Fibroblast of skin of scalp (primary cell): ENCODE measurements around the gene PRDM11. TPM values are rescaled to one million over a fixed set of nuclear protein-coding genes. Genes with fewer than 3 reads are reported as not detected.
A peak's percentile ranks its signal among the peaks of the same experiment; 100 is the strongest.
"Not testable (repeated sequence)": the region's sequence is repeated elsewhere in the genome, so short reads cannot be mapped to it uniquely, and the experiment has no call there.

ENCODE experiments used
- DNase-seq: peaks from one replicate; pipeline ENCODE4 v3.0.0-alpha.2; 2013
- polyA plus RNA-seq, 2 experiments: library from polyadenylated mRNA; unstranded; fragments of 120-200 nt; gene quantifications; one replicate each; pipeline ENCODE4 v1.2.1, GENCODE V29; 2013; ENCODE audit not compliant: insufficient read length in 2 of 2

Gene PRDM11
- 5.7 TPM for polyA plus RNA-seq (2013, experiment 1 of 2; ENCODE audit: insufficient read length)
- 6.5 TPM for polyA plus RNA-seq (2013, experiment 2 of 2; ENCODE audit: insufficient read length)

GRCh38 chr11:45146072-45147016, at the start of gene PRDM11:
PRDM11 (plus strand) TSS chr11:45146639; CDS start chr11:45181767, 35,128 bp downstream.
- peak; percentile 89 for DNase-seq

- DNase-seq: peak; percentile 69
These were observed 48.5 kb upstream of the PRDM11 start for GRCh38 chr11:45097721-45098493.

GRCh38 chr11:45098929-45099328, 47.5 kb upstream of the PRDM11 start:
- DNase-seq: no peak

- peak; percentile 42 for DNase-seq
These were observed 46.1 kb upstream of the PRDM11 start for GRCh38 chr11:45100339-45100738.

GRCh38 chr11:45102361-45102809, 44.1 kb upstream of the PRDM11 start:
- no peak for DNase-seq

- peak; percentile 86 for DNase-seq
These were observed 43.4 kb upstream of the PRDM11 start for GRCh38 chr11:45102810-45103621.

GRCh38 chr11:45104006-45104789, 42.2 kb upstream of the PRDM11 start:
- DNase-seq: no peak

- no peak for DNase-seq
These were observed 41.7 kb upstream of the PRDM11 start for GRCh38 chr11:45104790-45105084.

GRCh38 chr11:45105233-45105983, 41.0 kb upstream of the PRDM11 start:
- peak; percentile 82 for DNase-seq

- DNase-seq: no peak
These were observed 40.5 kb upstream of the PRDM11 start for GRCh38 chr11:45105984-45106375.

GRCh38 chr11:45106440-45106839, 40.0 kb upstream of the PRDM11 start:
- no peak for DNase-seq

GRCh38 chr11:45107029-45107428, 39.4 kb upstream of the PRDM11 start:
- no peak for DNase-seq

GRCh38 chr11:45108070-45109064, 38.1 kb upstream of the PRDM11 start:
- no peak for DNase-seq

GRCh38 chr11:45109400-45109799, 37.0 kb upstream of the PRDM11 start:
- no peak for DNase-seq

- peak; percentile 72 for DNase-seq
These were observed 35.9 kb upstream of the PRDM11 start for GRCh38 chr11:45110562-45110961.

- no peak for DNase-seq
These were observed 32.6 kb upstream of the PRDM11 start for GRCh38 chr11:45113807-45114206.

GRCh38 chr11:45127836-45128235, 18.6 kb upstream of the PRDM11 start:
- not testable (repeated sequence) for DNase-seq

GRCh38 chr11:45133878-45134277, 12.6 kb upstream of the PRDM11 start:
- no peak for DNase-seq

GRCh38 chr11:45141171-45141570, 5.3 kb upstream of the PRDM11 start:
- DNase-seq: no peak

GRCh38 chr11:45141631-45142030, 4.8 kb upstream of the PRDM11 start:
- DNase-seq: no peak
